HUDEP-2 (cell line): ENCODE measurements around the gene LRRC8A.
"Not testable (repeated sequence)": the region's sequence is repeated elsewhere in the genome, so short reads cannot be mapped to it uniquely, and the experiment has no call there.

Source experiments
- DNase-seq, 76 experiments: peaks; one replicate each; lab custom pipeline; 2025; ENCODE audit not compliant: unreplicated experiment in 76 of 76; lab: John Stamatoyannopoulos, UW

Gene LRRC8A

DNA sequence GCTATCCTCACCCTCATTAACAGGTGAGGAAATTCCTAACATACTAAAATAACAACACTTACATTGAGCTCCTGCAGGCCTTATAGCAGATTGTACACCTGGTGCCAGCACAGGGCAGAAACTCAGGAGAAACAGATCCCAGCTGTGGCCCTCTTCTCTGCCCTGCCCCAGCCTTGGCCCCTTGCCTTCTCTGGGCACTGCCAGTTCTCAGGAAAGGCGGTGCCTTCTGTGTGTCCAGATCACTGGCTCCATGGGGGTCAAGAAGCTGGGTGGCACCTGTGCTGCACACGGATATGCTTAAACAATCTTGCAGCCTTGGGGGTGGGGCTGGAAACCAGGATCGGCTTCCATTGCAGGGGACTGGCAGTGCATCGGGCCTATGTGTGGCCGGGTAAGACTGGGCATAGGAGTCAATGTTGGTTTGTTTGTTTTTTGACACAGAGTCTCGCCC lies 19.5 kb upstream of the LRRC8A start:
- no peak for DNase-seq

DNA sequence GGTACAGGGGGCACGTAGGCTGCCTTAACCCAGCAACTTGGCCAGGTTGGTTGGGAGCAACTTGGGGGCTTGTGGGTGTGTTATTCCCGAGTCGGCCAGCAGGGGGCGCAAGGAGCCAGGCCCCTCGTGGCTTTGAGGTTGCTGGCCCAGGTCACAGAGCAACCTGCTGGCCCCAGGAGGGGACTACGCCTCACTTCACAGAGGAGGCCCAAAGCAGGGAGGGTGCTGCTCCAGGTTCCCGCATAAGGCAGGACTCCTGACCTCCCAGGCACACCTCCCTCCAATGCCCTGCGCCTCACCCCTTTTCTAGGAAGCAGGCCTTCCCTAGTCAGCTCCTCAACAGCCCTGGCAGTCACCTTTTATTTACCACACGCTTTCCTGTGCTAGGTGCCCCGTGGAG lies 18.3 kb upstream of the LRRC8A start:
- DNase-seq, result peak in 69 of 76 experiments; percentile 14 to 82 (median 62)

GRCh38 chr9:128870128-128870940 lies 11.6 kb upstream of the LRRC8A start:
- no peak for DNase-seq

DNA sequence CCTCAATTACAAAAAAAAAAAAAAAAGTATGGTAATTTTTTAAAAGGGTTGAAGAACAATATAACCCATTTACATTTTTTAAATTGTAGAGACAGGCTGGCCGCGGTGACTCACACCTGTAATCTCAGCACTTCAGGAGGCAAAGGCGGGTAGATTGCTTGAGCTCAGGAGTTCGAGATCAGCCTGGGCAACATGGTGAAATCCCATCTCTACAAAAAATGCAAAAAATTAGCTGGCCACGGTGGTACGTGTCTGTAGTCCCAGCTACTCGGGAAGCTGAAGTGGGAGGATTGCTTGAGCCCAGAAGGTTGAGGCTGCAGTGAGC lies 11.0 kb upstream of the LRRC8A start:
- not testable (repeated sequence) for DNase-seq

DNA sequence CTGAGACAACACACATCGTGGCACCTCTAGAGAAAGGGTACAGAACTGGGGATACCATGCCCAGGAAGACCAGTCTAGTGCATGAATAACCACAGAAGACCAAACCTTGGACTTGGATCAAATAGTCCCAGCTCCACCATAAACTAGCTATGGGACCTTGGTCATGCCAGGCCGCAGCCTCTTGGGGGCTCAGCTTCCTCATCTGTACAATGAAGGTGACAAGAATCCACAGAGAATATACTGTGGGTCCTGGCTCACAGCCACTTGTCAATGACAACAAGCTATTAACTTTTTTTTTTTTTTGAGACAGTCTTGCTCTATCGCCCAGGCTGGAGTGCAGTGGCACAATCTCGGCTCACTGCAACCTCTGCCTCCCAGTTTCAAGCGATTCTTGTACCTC lies 4.1 kb upstream of the LRRC8A start:
- peak in 15 of 76 experiments; percentile 8 to 43 (median 25) for DNase-seq

- DNase-seq, result peak in 1 of 76 experiments; percentile 17
Observed at GRCh38 chr9:128882677-128883603, 1.0 kb downstream of the LRRC8A start.

- DNase-seq, result no peak
Observed at GRCh38 chr9:128884164-128884563, 2.2 kb downstream of the LRRC8A start.

GRCh38 chr9:128885376-128885775 lies 3.4 kb downstream of the LRRC8A start:
- DNase-seq, result no peak

- DNase-seq, result no peak
Observed at GRCh38 chr9:128885798-128886197, 3.9 kb downstream of the LRRC8A start.

DNA sequence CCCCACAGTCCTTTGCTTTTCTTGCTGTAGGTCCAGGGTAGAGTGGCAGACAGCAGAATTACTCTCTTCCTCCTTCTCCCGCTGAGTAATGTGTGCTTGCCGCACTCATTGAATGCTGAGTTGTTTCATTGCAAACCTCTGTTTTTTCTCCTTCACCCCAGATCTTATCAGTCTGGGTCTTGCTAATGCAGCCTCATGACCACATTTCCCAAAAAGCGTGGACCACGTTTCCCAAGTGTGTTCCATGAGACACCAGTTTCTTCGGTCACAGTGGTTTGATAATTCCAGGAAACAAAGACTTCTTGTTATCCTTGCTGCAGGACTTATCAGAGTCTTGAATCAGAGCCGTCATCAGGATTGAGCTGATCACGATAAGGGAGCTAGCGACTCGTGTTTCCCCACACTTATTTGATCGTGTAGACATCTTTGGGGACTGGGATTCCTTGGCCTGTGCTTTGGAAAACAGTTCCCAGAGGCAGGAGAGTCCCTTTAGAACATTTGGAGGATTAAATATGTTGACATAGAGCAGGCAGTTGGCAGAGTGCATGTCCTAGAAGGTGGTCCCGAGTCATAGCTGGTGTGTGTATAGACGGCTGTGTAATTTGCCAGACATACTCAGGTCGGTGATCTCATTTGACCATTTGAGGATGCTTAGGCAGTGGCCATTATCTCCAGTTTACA lies 4.4 kb downstream of the LRRC8A start:
- DNase-seq, result peak in 1 of 76 experiments; percentile 19

- no peak for DNase-seq
Observed at GRCh38 chr9:128887049-128887448, 5.1 kb downstream of the LRRC8A start.

DNA sequence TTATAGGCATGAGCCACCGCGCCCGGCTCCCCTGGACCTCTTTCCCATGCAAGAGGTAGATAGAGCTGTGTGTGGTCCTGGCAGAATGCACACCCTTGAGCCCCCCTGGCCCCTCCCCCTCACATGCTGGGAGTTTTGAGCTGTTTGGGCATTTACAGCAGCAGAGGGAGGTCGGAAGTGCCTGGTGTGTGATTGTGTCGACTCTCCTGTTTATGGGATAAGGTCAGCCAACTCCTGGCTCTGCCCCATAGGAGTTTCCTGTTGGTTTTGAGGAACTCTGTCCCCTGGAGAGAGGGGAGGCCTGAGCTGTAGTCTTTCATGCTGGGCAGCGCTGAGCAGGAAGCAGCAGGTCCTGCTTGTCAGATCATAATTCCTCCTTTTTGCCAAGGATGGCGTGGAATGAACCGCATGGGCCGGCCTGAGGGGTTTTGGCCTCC lies 6.0 kb downstream of the LRRC8A start:
- no peak for DNase-seq

DNA sequence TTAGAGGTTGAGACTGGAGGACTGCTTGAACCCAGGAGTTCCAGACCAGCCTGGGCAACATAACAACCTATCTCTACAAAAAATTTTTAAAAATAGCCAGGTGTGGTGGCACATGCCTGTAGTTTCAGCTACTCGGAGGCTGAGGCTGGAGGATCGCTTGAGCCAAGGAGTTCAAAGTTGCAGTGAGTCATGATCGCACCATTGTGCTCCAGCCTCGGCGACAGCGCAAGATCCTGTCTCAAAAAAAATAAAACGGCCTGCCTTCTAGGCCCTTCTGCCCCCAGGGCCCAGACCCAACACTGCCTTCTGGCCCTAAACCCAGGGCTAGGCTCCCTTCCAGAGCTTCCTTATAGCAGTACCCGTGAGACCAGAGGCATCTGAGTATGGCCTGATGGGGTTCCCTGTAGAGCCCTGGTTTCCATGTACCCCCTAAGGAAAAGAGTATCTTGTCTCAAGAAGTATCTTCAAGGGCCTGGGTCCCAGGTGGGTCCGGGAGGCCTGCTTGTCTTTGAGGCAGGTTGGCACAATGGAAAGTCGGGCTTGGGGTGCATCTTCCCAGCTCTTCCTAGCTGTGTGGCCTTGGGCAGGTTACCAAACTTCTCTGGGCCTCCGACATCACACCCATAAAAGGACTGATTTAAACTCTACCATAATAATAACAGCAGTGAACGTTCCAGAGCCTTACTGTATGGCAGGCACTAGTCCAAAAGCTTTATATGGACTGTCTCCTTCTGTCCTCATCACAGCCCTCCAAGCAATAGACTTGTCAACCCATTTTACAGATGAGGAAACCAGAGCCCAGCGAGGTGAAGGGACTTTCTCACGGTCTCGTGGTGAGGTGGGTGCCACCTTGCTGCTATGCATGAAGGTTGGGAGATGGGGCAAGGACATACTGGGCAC lies 9.6 kb downstream of the LRRC8A start:
- no peak for DNase-seq

GRCh38 chr9:128892221-128892921 lies 10.4 kb downstream of the LRRC8A start:
- DNase-seq, result peak in 75 of 76 experiments; percentile 39 to 98 (median 92)

DNA sequence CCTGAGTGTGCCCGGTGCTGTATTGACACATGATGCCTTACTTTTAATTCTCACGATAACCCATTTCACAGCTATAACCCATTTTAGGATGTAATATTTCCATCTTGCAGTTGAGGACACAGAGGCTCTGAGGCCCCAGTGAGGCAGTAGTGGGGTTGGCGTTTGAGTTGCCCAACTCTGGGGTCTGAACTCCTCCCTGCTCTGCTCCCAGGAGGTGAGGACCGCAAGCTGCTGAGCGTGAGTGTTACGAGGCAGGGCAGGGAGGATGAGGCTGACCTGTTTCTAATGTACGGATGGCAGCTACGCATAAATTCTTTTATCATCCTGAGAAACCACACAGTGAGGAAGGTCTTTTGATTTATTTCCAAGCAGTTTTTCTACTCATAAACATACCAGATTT lies 11.4 kb downstream of the LRRC8A start:
- no peak for DNase-seq

DNA sequence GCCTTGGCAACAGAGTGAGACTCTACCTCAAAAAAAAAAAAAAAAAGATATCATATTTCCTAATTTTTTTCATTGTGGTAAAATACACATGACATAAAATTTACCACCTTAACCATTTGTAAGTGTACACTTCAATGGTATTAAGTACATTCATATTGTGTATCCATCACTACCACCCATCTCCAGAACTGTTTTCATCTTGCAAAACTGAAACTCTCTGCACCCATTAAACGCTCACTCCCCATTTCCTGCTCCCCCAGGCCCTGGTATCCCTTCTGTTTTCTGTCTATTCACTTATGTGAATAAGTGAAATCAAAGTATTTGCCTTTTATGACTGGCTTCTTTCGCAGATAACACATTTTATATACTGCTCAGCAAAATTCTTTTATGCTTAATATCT lies 12.8 kb downstream of the LRRC8A start:
- no peak for DNase-seq

DNA sequence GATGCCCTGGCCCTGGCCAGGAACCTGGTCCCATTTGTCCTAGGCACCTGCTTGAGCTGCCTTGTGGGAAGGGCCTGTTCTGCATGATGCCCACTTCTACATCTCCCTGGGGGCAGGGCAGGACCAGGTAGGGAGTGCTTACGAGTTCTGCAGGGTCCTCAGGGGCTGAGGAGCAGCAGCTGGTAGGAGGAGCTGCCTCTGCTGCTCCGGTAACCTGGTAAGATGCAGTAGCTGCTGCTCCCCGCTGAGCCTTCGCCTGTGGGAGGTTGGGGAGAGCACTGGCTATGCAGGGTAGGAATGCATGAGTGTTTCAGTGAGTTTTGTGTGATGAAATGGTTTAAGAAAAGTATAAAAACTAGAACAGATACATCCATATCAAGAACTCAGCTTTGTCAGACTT lies 13.6 kb downstream of the LRRC8A start:
- DNase-seq, result no peak

GRCh38 chr9:128898382-128898781 lies 16.4 kb downstream of the LRRC8A start:
- DNase-seq, result no peak

- no peak for DNase-seq
Observed at GRCh38 chr9:128898845-128899565, 17.1 kb downstream of the LRRC8A start.
